ENCODE measurements around the gene RNH1.
A peak's percentile ranks its signal among the peaks of the same experiment; 100 is the strongest.

DNA sequence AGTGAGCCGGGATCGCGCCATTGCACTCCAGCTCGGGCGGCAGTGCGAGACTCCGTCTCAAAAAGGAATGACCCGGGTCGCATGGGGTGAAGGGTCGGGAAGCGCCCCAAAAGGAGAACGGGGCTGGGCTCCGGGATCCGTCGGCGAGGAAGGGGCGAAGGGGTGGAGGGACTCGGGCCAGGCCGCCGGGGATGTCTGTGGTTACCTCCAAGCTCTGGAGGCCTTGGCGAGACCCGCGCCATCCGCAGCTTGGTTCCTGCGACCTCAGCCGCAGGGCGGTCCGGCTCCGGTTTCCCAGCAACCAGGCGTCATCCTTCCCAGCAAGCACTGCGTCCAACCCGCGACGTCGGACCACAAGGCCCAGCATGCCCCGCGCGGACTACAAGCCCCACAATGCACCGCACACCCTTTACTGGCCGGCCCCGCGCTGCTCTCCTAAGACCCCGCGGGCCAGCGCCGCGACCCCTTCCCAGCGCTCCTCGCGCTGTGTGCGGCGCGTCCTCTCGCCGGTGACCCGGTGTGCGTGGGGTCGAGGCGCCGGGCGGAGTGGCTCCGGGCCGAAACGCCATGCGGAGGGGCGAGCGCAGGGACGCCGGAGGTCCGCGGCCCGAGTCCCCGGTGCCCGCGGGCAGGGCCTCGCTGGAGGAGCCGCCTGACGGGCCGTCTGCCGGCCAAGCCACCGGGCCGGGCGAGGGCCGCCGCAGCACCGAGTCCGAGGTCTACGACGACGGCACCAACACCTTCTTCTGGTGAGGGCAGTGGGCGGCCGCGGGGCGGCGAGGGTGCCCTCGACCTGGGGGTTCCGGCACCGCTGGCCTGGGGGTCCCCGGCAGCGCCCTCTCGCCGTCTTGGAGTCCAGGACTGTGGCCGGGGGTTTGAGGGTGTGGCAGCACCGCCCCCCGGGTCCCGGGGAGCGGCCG lies 56.9 kb downstream of the RNH1 start, which contains the start of gene PTDSS2:
- TF ChIP-seq, protein P1, sequence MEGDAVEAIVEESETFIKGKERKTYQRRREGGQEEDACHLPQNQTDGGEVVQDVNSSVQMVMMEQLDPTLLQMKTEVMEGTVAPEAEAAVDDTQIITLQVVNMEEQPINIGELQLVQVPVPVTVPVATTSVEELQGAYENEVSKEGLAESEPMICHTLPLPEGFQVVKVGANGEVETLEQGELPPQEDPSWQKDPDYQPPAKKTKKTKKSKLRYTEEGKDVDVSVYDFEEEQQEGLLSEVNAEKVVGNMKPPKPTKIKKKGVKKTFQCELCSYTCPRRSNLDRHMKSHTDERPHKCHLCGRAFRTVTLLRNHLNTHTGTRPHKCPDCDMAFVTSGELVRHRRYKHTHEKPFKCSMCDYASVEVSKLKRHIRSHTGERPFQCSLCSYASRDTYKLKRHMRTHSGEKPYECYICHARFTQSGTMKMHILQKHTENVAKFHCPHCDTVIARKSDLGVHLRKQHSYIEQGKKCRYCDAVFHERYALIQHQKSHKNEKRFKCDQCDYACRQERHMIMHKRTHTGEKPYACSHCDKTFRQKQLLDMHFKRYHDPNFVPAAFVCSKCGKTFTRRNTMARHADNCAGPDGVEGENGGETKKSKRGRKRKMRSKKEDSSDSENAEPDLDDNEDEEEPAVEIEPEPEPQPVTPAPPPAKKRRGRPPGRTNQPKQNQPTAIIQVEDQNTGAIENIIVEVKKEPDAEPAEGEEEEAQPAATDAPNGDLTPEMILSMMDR (IDR thresholded peaks at IDR 0.05): peak in 1 of 6 experiments; percentile 37
- peak in 3 of 4 donors; percentile 34 to 78 (median 54) for TF ChIP-seq POLR2A (IDR thresholded peaks at IDR 0.05)
